Measurements from ENCODE around the gene TMCO1.

DNA sequence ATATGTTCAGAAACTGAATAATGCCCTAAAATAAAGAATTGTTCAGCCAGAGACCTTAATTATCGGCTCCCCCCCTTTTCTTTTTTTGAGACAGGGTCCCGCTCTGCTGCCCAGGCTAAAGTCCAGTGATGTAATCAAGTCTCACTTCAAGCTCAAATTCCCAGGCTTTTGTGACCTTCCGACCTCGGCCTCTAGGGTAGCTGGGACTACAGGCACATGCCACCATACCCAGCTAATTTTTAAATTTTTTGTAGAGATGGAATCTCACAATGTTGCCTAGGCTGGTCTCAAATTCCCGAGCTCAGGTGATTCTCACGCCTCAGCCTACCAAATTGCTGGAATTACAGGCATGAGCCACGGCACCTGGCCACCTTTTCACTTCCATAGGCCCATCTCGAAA, 26.5 kb downstream of the TMCO1 start:
- TF ChIP-seq, protein P1, sequence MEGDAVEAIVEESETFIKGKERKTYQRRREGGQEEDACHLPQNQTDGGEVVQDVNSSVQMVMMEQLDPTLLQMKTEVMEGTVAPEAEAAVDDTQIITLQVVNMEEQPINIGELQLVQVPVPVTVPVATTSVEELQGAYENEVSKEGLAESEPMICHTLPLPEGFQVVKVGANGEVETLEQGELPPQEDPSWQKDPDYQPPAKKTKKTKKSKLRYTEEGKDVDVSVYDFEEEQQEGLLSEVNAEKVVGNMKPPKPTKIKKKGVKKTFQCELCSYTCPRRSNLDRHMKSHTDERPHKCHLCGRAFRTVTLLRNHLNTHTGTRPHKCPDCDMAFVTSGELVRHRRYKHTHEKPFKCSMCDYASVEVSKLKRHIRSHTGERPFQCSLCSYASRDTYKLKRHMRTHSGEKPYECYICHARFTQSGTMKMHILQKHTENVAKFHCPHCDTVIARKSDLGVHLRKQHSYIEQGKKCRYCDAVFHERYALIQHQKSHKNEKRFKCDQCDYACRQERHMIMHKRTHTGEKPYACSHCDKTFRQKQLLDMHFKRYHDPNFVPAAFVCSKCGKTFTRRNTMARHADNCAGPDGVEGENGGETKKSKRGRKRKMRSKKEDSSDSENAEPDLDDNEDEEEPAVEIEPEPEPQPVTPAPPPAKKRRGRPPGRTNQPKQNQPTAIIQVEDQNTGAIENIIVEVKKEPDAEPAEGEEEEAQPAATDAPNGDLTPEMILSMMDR (IDR thresholded peaks at IDR 0.05) = no peak
- TF ChIP-seq POLR2AphosphoS5 (IDR thresholded peaks at IDR 0.05) (no peak), POLR2A (IDR thresholded peaks at IDR 0.05) (no peak), EP300 (IDR thresholded peaks at IDR 0.05) (no peak)
